Tibial nerve (tissue), 4 donors: Measurements from ENCODE around the gene MMD. TPM values are rescaled to one million over a fixed set of nuclear protein-coding genes. Genes with fewer than 3 reads are reported as not detected.

Source experiments
- DNase-seq, 2 donors: peaks; one replicate each; pipeline ENCODE4 v3.0.0-alpha.2; 2019; ENCODE audit warnings: low spot score in 2 of 2
- H3K27ac ChIP-seq, 4 donors: fragments of 200-600 bp; sonication (generic) in 3 of 4; one replicate each; pipeline ENCODE4 v1.5.1; 2017 to 2019; ENCODE audit warnings: mild to moderate bottlenecking in 1 of 4
- H3K27me3 ChIP-seq, 2 donors: fragments of 200-600 bp; sonication (generic) in 1 of 2; one replicate each; pipeline versions ENCODE4 v1.5.1 to v1.6.0; 2017 to 2019
- H3K36me3 ChIP-seq, 3 donors: fragments of 200-600 bp; sonication (generic); one replicate each; pipeline ENCODE4 v1.5.1; 2018 to 2019
- H3K4me1 ChIP-seq, 4 donors: fragments of 200-600 bp; sonication (generic) in 3 of 4; one replicate each; pipeline ENCODE4 v1.5.1; 2017 to 2019
- H3K4me3 ChIP-seq, 4 donors: fragments of 200-600 bp; sonication (generic) in 3 of 4; one replicate each; pipeline ENCODE4 v1.5.1; 2017 to 2019; ENCODE audit warnings: mild to moderate bottlenecking in 1 of 4, moderate library complexity in 1 of 4
- H3K9me3 ChIP-seq, 4 donors: fragments of 200-600 bp; sonication (generic) in 3 of 4; one replicate each; pipeline ENCODE4 v1.5.1; 2017 to 2019
- CTCF ChIP-seq, 5 experiments: fragments of 200-600 bp in 3 of 5; fragments of 450-650 bp in 2 of 5; sonication (generic) in 3 of 5; IDR thresholded peaks; one replicate each; pipeline ENCODE4 v1.5.1; 2016 to 2019; ENCODE audit warnings: antibody characterized with exemption in 5 of 5, mild to moderate bottlenecking in 3 of 5, moderate library complexity in 2 of 5
- EP300 ChIP-seq, 2 donors: sonication (generic); formaldehyde crosslinking; IDR thresholded peaks; one replicate each; pipeline ENCODE4 v1.6.1; 2017; ENCODE audit warnings: antibody characterized with exemption in 2 of 2, mild to moderate bottlenecking in 1 of 2
- POLR2A ChIP-seq, 2 donors: fragments of 450-650 bp; IDR thresholded peaks; one replicate each; pipeline ENCODE4 v1.6.1; 2017; ENCODE audit warnings: antibody characterized with exemption in 2 of 2, mild to moderate bottlenecking in 2 of 2, moderate library complexity in 2 of 2
- WGBS, 2 donors: methylation state at CpG; one replicate each; pipeline ENCODE4 v1.1.5; 2018; 5-methylcytosine and 5-hydroxymethylcytosine counted together
- total RNA-seq, 4 donors: library from RNA; depleted of rRNA; stranded (reverse); fragments of >200 nt; gene quantifications; one replicate each; pipeline ENCODE4 v1.1.0, GENCODE V29; 2016

MMD gene
- total RNA-seq, 4 donors from 2014 or later: 16.1 to 60.9 (median 37.7) TPM

- no peak overlapping the region for H3K27ac ChIP-seq
- WGBS, 2 donors: 93 to 94% methylated on average over 2 of the region's 2 CpGs
- H3K4me3 ChIP-seq: no peak overlapping the region
- DNase-seq: no peak
- no peaks in the 10 kb centered on the region for H3K9me3 ChIP-seq
- H3K4me1 ChIP-seq: peaks cover 0 to 4% (median 0%) of the 10 kb centered on the region in 4 donors
- no peaks in the 10 kb centered on the region for H3K36me3 ChIP-seq
- no peak for TF ChIP-seq POLR2A (IDR thresholded peaks at IDR 0.05)
- TF ChIP-seq EP300 (IDR thresholded peaks at IDR 0.05): no peak
- TF ChIP-seq CTCF (IDR thresholded peaks at IDR 0.05): no peak
- H3K27me3 ChIP-seq: no peaks in the 10 kb centered on the region
Observed at GRCh38 chr17:55354941-55355340, 66.7 kb downstream of the MMD start.

- H3K27me3 ChIP-seq: no peaks in the 10 kb centered on the region
- TF ChIP-seq EP300 (IDR thresholded peaks at IDR 0.05) (no peak), POLR2A (IDR thresholded peaks at IDR 0.05) (no peak), CTCF (IDR thresholded peaks at IDR 0.05) (no peak)
- no peak for DNase-seq
- no peak overlapping the region for H3K4me3 ChIP-seq
- H3K36me3 ChIP-seq: no peaks in the 10 kb centered on the region
- no peaks in the 10 kb centered on the region for H3K9me3 ChIP-seq
- H3K27ac ChIP-seq: no peak overlapping the region
- WGBS, 2 donors: 73 to 76% methylated on average over 1 of the region's 1 CpG
- H3K4me1 ChIP-seq: peaks cover 0 to 4% (median 0%) of the 10 kb centered on the region in 4 donors
Observed at GRCh38 chr17:55354010-55354409, 67.6 kb downstream of the MMD start.

- WGBS, 2 donors: 75 to 89% methylated on average over 1 of the region's 1 CpG
- no peaks in the 10 kb centered on the region for H3K36me3 ChIP-seq
Observed at GRCh38 chr17:55351226-55351625, 70.4 kb downstream of the MMD start.

GRCh38 chr17:55350825-55351205 is 70.8 kb downstream of the MMD start:
- TF ChIP-seq CTCF (IDR thresholded peaks at IDR 0.05) (no peak), EP300 (IDR thresholded peaks at IDR 0.05) (no peak), POLR2A (IDR thresholded peaks at IDR 0.05) (no peak)
- Histone ChIP-seq H3K36me3 (no peaks in the 10 kb centered on the region), H3K4me3 (no peak overlapping the region), H3K9me3 (peaks cover 0 to 6% (median 0%) of the 10 kb centered on the region in 4 donors), H3K4me1 (peaks cover 0 to 6% (median 0%) of the 10 kb centered on the region in 4 donors), H3K27ac (no peak overlapping the region), H3K27me3 (no peaks in the 10 kb centered on the region)
- WGBS, 2 donors: 42 to 49% methylated on average over 2 of the region's 2 CpGs
- no peak for DNase-seq

More at GRCh38 chr17:55351226-55351625, 70.4 kb downstream of the MMD start:
- Histone ChIP-seq H3K27ac (no peak overlapping the region), H3K4me3 (no peak overlapping the region), H3K9me3 (peaks cover 0 to 6% (median 0%) of the 10 kb centered on the region in 4 donors), H3K4me1 (peaks cover 0 to 6% (median 0%) of the 10 kb centered on the region in 4 donors), H3K27me3 (no peaks in the 10 kb centered on the region)
- no peak for DNase-seq
- TF ChIP-seq POLR2A (IDR thresholded peaks at IDR 0.05) (no peak), CTCF (IDR thresholded peaks at IDR 0.05) (no peak), EP300 (IDR thresholded peaks at IDR 0.05) (no peak)

- Histone ChIP-seq H3K36me3 (no peaks in the 10 kb centered on the region), H3K4me3 (no peak overlapping the region), H3K9me3 (peaks cover 0 to 6% (median 0%) of the 10 kb centered on the region in 4 donors), H3K4me1 (peaks cover 0 to 6% (median 0%) of the 10 kb centered on the region in 4 donors), H3K27me3 (no peaks in the 10 kb centered on the region), H3K27ac (no peak overlapping the region)
- peak; percentile 15 to 38 for DNase-seq
- TF ChIP-seq CTCF (IDR thresholded peaks at IDR 0.05) (peak; percentile 66 to 89 (median 80)), EP300 (IDR thresholded peaks at IDR 0.05) (no peak)
- WGBS, 2 donors: 17 to 21% methylated on average over 10 of the region's 10 CpGs
Observed at GRCh38 chr17:55348749-55349354, 72.8 kb downstream of the MMD start.
